Stimulated activated CD4-positive, alpha-beta T cell treated with anti-CD3 and anti-CD28 coated beads, Interleukin-4, amount 100 ng/mL, for 4 hours (primary cell): Measurements from ENCODE around the gene CCDC157.
A peak's percentile ranks its signal among the peaks of the same experiment; 100 is the strongest.

Experiments
- DNase-seq, 2 experiments: peaks; one replicate each; pipeline ENCODE4 v3.0.0-alpha.2; 2020

Gene CCDC157

GRCh38 chr22:30356449-30357235, at the start of gene CCDC157, which contains the start of gene SF3A1:
Gene CCDC157 (plus strand): TSS chr22:30357007. CDS start chr22:30366001, 8,994 bp downstream.
Gene SF3A1 (minus strand): TSS chr22:30356894. CDS start chr22:30356792, 102 bp downstream.
- peak; percentile 80 to 85 for DNase-seq

- no peak for DNase-seq
These were observed 49.7 kb upstream of the CCDC157 start for GRCh38 chr22:30307041-30307574.

GRCh38 chr22:30308093-30308492, 48.7 kb upstream of the CCDC157 start:
- no peak for DNase-seq

GRCh38 chr22:30308518-30309230, 48.1 kb upstream of the CCDC157 start:
- DNase-seq: peak in 1 of 2 experiments; percentile 56

- DNase-seq: peak in 1 of 2 experiments; percentile 17
These were observed 46.7 kb upstream of the CCDC157 start for GRCh38 chr22:30309951-30310741.

- DNase-seq: no peak
These were observed 45.7 kb upstream of the CCDC157 start for GRCh38 chr22:30310881-30311771.

GRCh38 chr22:30312053-30312452, 44.8 kb upstream of the CCDC157 start:
- no peak for DNase-seq

GRCh38 chr22:30313527-30314363, 43.1 kb upstream of the CCDC157 start:
- no peak for DNase-seq

GRCh38 chr22:30314915-30315314, 41.9 kb upstream of the CCDC157 start:
- peak in 1 of 2 experiments; percentile 63 for DNase-seq

- DNase-seq: no peak
These were observed 40.7 kb upstream of the CCDC157 start for GRCh38 chr22:30315962-30316576.

GRCh38 chr22:30317778-30318177, 39.0 kb upstream of the CCDC157 start:
- no peak for DNase-seq

- no peak for DNase-seq
These were observed 37.9 kb upstream of the CCDC157 start for GRCh38 chr22:30318799-30319419.

- no peak for DNase-seq
These were observed 36.7 kb upstream of the CCDC157 start for GRCh38 chr22:30320021-30320556.

- no peak for DNase-seq
These were observed 35.3 kb upstream of the CCDC157 start for GRCh38 chr22:30321461-30321860.

- DNase-seq: no peak
These were observed 33.6 kb upstream of the CCDC157 start for GRCh38 chr22:30323246-30323645.

GRCh38 chr22:30324014-30324730, 32.6 kb upstream of the CCDC157 start:
- no peak for DNase-seq

GRCh38 chr22:30325065-30325720, 31.6 kb upstream of the CCDC157 start:
- DNase-seq: no peak

- DNase-seq: no peak
These were observed 31.0 kb upstream of the CCDC157 start for GRCh38 chr22:30325724-30326254.
